Stomach (tissue), 4 donors: ENCODE data around the gene SCN5A.

Experiments
- CTCF ChIP-seq, 7 experiments: fragments of 450-650 bp in 4 of 7; fragments of 200-600 bp in 3 of 7; sonication (generic) in 3 of 7; IDR thresholded peaks; one replicate each; pipeline ENCODE4 v1.5.1; 2016 to 2019; ENCODE audit warnings: antibody characterized with exemption in 7 of 7, control low read depth in 2 of 7, mild to moderate bottlenecking in 1 of 7
- EP300 ChIP-seq: sonication (generic); formaldehyde crosslinking; IDR thresholded peaks from one replicate; pipeline ENCODE4 v1.6.1; 2017; ENCODE audit warnings: antibody characterized with exemption

GRCh38 chr3:38597502-38598060 is 51.9 kb downstream of the SCN5A start:
- TF ChIP-seq EP300 (no peak), CTCF (IDR thresholded peaks at IDR 0.05) (no peak)
